ENCODE results near the gene IL17B. TPM values are rescaled to one million over a fixed set of nuclear protein-coding genes. Genes with fewer than 3 reads are reported as not detected.

Gene IL17B
- total and polyA plus RNA-seq, 12 donors = 1.5 to 20.1 (median 2.9) TPM; not detected in 1

DNA sequence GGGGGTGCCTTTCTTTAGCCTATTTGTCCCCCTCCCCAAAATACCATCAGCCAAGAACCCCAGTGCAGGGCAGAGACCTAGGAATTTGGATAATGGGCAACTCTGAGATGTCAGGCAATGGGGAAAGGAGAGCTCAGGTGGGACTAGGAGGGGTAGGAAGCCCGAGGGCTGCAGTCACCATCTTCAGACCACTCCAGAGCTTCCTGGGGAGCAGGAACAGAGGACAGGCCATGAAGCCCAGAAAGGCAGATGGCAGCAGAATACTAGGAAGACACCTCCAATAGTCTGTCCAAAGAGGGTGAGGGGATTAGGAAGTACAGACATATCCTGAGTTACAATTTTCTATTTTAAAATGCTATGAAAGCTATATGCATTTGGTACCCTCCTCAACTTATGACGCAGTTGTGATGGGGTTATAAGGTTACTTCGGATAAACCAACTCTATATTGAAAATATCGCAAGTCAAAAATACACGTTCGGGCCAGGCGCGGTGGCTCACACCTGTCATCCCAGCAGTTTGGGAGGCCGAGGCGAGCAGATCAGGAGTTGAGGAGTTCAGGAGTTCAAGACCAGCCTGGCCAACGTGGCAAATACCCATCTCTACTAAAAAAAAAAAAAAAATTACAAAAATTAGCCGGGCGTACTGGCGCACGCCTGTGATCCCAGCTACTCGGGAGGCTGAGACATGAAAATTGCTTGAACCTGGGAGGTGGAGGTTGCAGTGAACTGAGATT, 34.6 kb upstream of the IL17B start:
- DNase-seq = peak in 1 of 7 donors; percentile 7
- Histone ChIP-seq H3K36me3 (replicated peaks in 1 of 2) (no peaks in the 10 kb centered on the region), H3K4me1 (replicated peaks in 1 of 2) (peaks cover 0 to 7% of the 10 kb centered on the region in 2 donors), H3K27ac (peak overlapping the region in 2 of 5 donors; percentile 56 to 75), H3K27me3 (no peaks in the 10 kb centered on the region), H3K4me3 (no peak overlapping the region), H3K9me3 (replicated peaks in 1 of 3) (no peaks in the 10 kb centered on the region)
- TF ChIP-seq POLR2A (IDR thresholded peaks at IDR 0.05) (no peak), CTCF (IDR thresholded peaks at IDR 0.05) (no peak)
- intact Hi-C loops (cut with DNase I) = no loop called here
- 81 to 88% (median 86%) methylated on average over 16 of the region's 16 CpGs for WGBS, 4 donors

GRCh38 chr5:149412783-149413476, 33.8 kb upstream of the IL17B start:
- 70 to 93% (median 74%) methylated on average over 6 to 8 of the region's 8 CpGs for WGBS, 4 donors
- Histone ChIP-seq H3K9me3 (replicated peaks in 1 of 3) (no peaks in the 10 kb centered on the region), H3K27ac (peak overlapping the region in 3 of 5 donors; percentile 24 to 75 (median 56)), H3K4me3 (peak overlapping the region in 1 of 4 donors; percentile 30), H3K4me1 (replicated peaks in 1 of 2) (peaks cover 0 to 7% of the 10 kb centered on the region in 2 donors), H3K27me3 (no peaks in the 10 kb centered on the region), H3K36me3 (replicated peaks in 1 of 2) (no peaks in the 10 kb centered on the region)
- no peak for TF ChIP-seq CTCF (IDR thresholded peaks at IDR 0.05)
- TF ChIP-seq POLR2A (IDR thresholded peaks at IDR 0.05) = no peak
- intact Hi-C loops (cut with DNase I) = no loop called here
- DNase-seq = peak in 6 of 7 donors; percentile 52 to 66 (median 62)

GRCh38 chr5:149411738-149412519, 32.8 kb upstream of the IL17B start:
- TF ChIP-seq POLR2A (IDR thresholded peaks at IDR 0.05) (no peak), CTCF (IDR thresholded peaks at IDR 0.05) (no peak)
- Histone ChIP-seq H3K27ac (peak overlapping the region in 2 of 5 donors; percentile 56 to 69), H3K4me3 (peak overlapping the region in 1 of 4 donors; percentile 30), H3K9me3 (replicated peaks in 1 of 3) (no peaks in the 10 kb centered on the region), H3K27me3 (no peaks in the 10 kb centered on the region), H3K4me1 (replicated peaks in 1 of 2) (peaks cover 0 to 7% of the 10 kb centered on the region in 2 donors), H3K36me3 (replicated peaks in 1 of 2) (no peaks in the 10 kb centered on the region)
- intact Hi-C loops (cut with DNase I) = no loop called here
- WGBS, 4 donors = 76 to 86% (median 78%) methylated on average over 5 to 9 of the region's 9 CpGs
- DNase-seq = peak in 1 of 7 donors; percentile 6

Measured in adrenal gland (tissue), 12 donors.